Body of pancreas (tissue), 4 donors: Measurements from ENCODE around the gene MYL6B.

ENCODE experiments used
- CTCF ChIP-seq, 7 experiments: fragments of 450-650 bp in 4 of 7; fragments of 200-600 bp in 3 of 7; sonication (generic) in 3 of 7; IDR thresholded peaks; one replicate each; pipeline ENCODE4 v1.5.1; 2016 to 2019; ENCODE audit warnings: antibody characterized with exemption in 7 of 7
- POLR2A ChIP-seq, 3 donors: fragments of 450-650 bp; IDR thresholded peaks; one replicate each; pipeline ENCODE4 v1.6.1; 2016; ENCODE audit warnings: antibody characterized with exemption in 3 of 3, mild to moderate bottlenecking in 2 of 3

DNA sequence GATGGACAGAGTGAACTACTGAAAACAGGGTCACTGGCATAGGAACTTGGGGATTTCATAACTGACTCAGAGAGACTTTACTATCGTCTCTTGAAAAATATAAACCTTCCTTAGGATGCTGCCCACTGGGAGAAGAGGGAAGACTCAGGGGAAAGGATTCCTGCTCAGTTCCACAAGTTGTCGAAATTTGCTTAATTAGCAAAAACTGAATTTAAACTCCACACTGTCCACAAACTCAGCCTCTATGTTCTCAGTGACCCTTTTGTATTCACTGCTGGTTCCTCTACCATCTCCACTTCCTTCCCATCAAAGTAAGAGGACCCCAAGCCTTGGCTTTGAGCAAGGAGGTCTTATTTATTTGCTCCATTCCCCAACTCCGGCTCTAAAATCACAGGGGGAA, 7.2 kb upstream of the MYL6B start:
- TF ChIP-seq CTCF (IDR thresholded peaks at IDR 0.05) (no peak), POLR2A (IDR thresholded peaks at IDR 0.05) (no peak)
